HepG2 (cell line): ENCODE data around the gene HNRNPUL1. TPM values are rescaled to one million over a fixed set of nuclear protein-coding genes. Genes with fewer than 3 reads are reported as not detected.
A peak's percentile ranks its signal among the peaks of the same experiment; 100 is the strongest.

Experiments
- FLYWCH1 ChIP-seq: sonication (generic); formaldehyde crosslinking; IDR thresholded peaks from 2 replicates; pipeline ENCODE4 v1.8.1; 2023; ENCODE audit warnings: mild to moderate bottlenecking, missing genetic modification reagents
- GABPA ChIP-seq, 2 experiments: IDR thresholded peaks; 2 replicates each; pipeline ENCODE4 v1.6.1; 2011 to 2016; ENCODE audit warnings: low read depth in 2 of 2, low read length in 1 of 2, missing biosample characterization in 1 of 2, missing genetic modification characterization in 1 of 2
- IKZF5 ChIP-seq: IDR thresholded peaks from 2 replicates; pipeline ENCODE4 v1.6.1; 2018; ENCODE audit warnings: missing genetic modification reagents, mild to moderate bottlenecking, missing compliant biosample characterization
- NR2F6 ChIP-seq, 2 experiments: IDR thresholded peaks; 2 replicates each; pipeline ENCODE4 v1.6.1; 2016; ENCODE audit warnings: antibody characterized with exemption in 1 of 2, mild to moderate bottlenecking in 1 of 2
- SAP130 ChIP-seq: IDR thresholded peaks from 2 replicates; pipeline ENCODE4 v1.6.1; 2016; ENCODE audit warnings: low read depth
- SRY ChIP-seq: sonication (generic); formaldehyde crosslinking; IDR thresholded peaks from 2 replicates; pipeline ENCODE4 v1.8.0; 2022; ENCODE audit warnings: mild to moderate bottlenecking, missing genetic modification reagents
- SSRP1 ChIP-seq: IDR thresholded peaks from 2 replicates; pipeline ENCODE4 v1.6.1; 2016; ENCODE audit warnings: control low read depth
- STAG1 ChIP-seq: sonication (generic); formaldehyde crosslinking; IDR thresholded peaks from 2 replicates; pipeline ENCODE4 v1.4.0; 2020; ENCODE audit warnings: missing genetic modification reagents
- TARDBP ChIP-seq: sonication (generic); formaldehyde crosslinking; IDR thresholded peaks from 2 replicates; pipeline ENCODE4 v1.8.0; 2022; ENCODE audit warnings: mild to moderate bottlenecking, missing genetic modification reagents
- ZBTB8A ChIP-seq: sonication (generic); formaldehyde crosslinking; IDR thresholded peaks from 2 replicates; pipeline ENCODE4 v1.4.0; 2020; ENCODE audit warnings: mild to moderate bottlenecking, low read depth, missing genetic modification reagents, borderline replicate concordance
- ZNF136 ChIP-seq: sonication (generic); formaldehyde crosslinking; IDR thresholded peaks from 2 replicates; pipeline ENCODE4 v1.8.1; 2022; ENCODE audit warnings: low read depth, mild to moderate bottlenecking, moderate library complexity, missing genetic modification reagents
- ZNF432 ChIP-seq: sonication (generic); formaldehyde crosslinking; IDR thresholded peaks from 2 replicates; pipeline ENCODE4 v1.5.0; 2020; ENCODE audit warnings: missing genetic modification reagents, mild to moderate bottlenecking, borderline replicate concordance
- ZNF510 ChIP-seq: sonication (generic); formaldehyde crosslinking; IDR thresholded peaks from 2 replicates; pipeline ENCODE4 v1.4.0; 2020; ENCODE audit warnings: low read depth, mild to moderate bottlenecking, missing genetic modification reagents
- ZNF567 ChIP-seq: sonication (generic); formaldehyde crosslinking; IDR thresholded peaks from 2 replicates; pipeline ENCODE4 v1.8.1; 2023; ENCODE audit warnings: mild to moderate bottlenecking, missing genetic modification reagents, borderline replicate concordance
- ZNF616 ChIP-seq: sonication (generic); formaldehyde crosslinking; IDR thresholded peaks from 2 replicates; pipeline ENCODE4 v1.5.0; 2020; ENCODE audit warnings: low read depth, mild to moderate bottlenecking, missing genetic modification reagents
- polyA plus RNA-seq, 8 experiments: library from polyadenylated mRNA; depleted of rRNA in 3 of 8; stranded (reverse) in 7 of 8; unstranded in 1 of 8; fragments of >200 nt; fragmentation: Illumina TruSeq in 4 of 8; extraction: Trizol in 4 of 8; gene quantifications; 2 replicates each; pipeline versions ENCODE4 v1.2.1 to v1.2.3, GENCODE V29; 2011 to 2016; ENCODE audit warnings: low read depth in 4 of 8, missing spikeins in 1 of 8, mixed read lengths in 1 of 8; ENCODE audit not compliant: insufficient read depth in 1 of 8
- total RNA-seq, 5 experiments: library from RNA; depleted of rRNA; stranded (reverse); fragments of >200 nt; fragmentation: Illumina TruSeq; extraction: Trizol; gene quantifications; 2 replicates each; pipeline ENCODE4 v1.2.3, GENCODE V29; 2016; ENCODE audit warnings: low read depth in 1 of 5
- TF ChIP-seq, protein P1 (sequence below): IDR thresholded peaks from 2 replicates; pipeline ENCODE4 v1.6.1; 2016; ENCODE audit warnings: missing genetic modification reagents, missing compliant biosample characterization
- TF ChIP-seq, protein P2 (sequence below): sonication (generic); formaldehyde crosslinking; IDR thresholded peaks from 2 replicates; pipeline ENCODE4 v1.9.0; 2021; ENCODE audit warnings: missing genetic modification reagents, borderline replicate concordance
- TF ChIP-seq, protein P3 (sequence below): sonication (generic); formaldehyde crosslinking; IDR thresholded peaks from 2 replicates; pipeline ENCODE4 v1.4.0; 2020; ENCODE audit warnings: mild to moderate bottlenecking, missing genetic modification reagents
- TF ChIP-seq, protein P4 (sequence below): sonication (generic); formaldehyde crosslinking; IDR thresholded peaks from 2 replicates; pipeline ENCODE4 v1.8.0; 2022; ENCODE audit warnings: mild to moderate bottlenecking, missing genetic modification reagents, moderate library complexity

The HNRNPUL1 gene
- total and polyA plus RNA-seq, 2 of the 13 experiments (the other 11 are each of a cell fraction or from before 2014, with no cell fraction given), result 30.9 to 81.7 TPM

DNA sequence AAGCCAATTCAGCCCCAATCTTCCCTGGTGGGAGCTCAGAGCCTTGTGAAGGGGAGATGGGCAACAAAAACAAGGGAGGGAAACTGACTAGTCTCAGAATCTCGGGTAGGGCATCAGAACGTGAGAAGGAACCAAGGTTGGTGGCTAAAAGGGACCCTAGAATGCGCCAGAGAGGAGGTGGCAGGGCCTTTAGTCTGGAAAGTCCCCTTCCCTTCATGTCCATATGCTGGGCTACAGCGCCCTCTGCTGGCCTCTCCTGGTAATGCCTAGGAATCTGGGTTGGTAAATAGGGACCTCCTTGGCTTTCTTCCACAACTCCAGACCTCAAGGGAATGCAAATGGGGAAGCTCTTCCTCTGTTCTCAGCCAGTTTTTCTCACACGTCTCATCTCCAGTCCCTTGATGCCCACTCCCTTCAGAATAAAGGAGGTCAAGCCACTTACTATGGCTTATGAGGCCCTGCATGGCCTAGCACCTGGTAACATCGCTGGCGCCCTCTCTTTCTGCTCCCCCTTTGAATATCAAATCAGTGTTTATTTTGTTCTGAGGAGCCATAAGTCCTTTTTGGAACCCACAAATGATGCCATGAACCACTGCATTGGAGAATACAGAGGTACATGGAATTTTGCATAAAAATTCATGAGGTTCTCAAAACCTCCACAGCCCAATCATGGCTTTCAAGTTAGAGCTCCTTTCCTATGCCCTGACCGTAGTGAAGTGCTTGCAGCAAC is 44.4 kb downstream of the HNRNPUL1 start (continued):
- TF ChIP-seq GABPA (IDR thresholded peaks at IDR 0.05; ENCODE audit: low read depth, low read length) (no peak), GABPA (CRISPR knock-in tag; IDR thresholded peaks at IDR 0.05; ENCODE audit: low read depth) (no peak), SAP130 (peak; percentile 58), FLYWCH1 (no peak), TARDBP (no peak), NR2F6 (IDR thresholded peaks at IDR 0.05) (no peak), NR2F6 (CRISPR knock-in tag; IDR thresholded peaks at IDR 0.05) (0 out of 2 replicates have a peak, but pooled peaks have one; percentile 10), ZNF616 (CRISPR knock-in tag) (no peak), SRY (0 out of 2 replicates have a peak, but pooled peaks have one; percentile 47), ZNF510 (CRISPR knock-in tag) (0 out of 2 replicates have a peak, but pooled peaks have one; percentile 35), SSRP1 (CRISPR knock-in tag) (peak; percentile 58; the same call in 1 of the 2 replicates), ZBTB8A (0 out of 2 replicates have a peak, but pooled peaks have one; percentile 34), ZNF567 (no peak), STAG1 (peak; percentile 73), ZNF136 (CRISPR knock-in tag) (no peak), ZNF432 (CRISPR knock-in tag) (no peak), IKZF5 (CRISPR knock-in tag) (no peak)
- TF ChIP-seq, protein P1, sequence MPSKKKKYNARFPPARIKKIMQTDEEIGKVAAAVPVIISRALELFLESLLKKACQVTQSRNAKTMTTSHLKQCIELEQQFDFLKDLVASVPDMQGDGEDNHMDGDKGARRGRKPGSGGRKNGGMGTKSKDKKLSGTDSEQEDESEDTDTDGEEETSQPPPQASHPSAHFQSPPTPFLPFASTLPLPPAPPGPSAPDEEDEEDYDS (CRISPR knock-in tag), result 0 out of 2 replicates have a peak, but pooled peaks have one; percentile 2
- TF ChIP-seq, protein P2, sequence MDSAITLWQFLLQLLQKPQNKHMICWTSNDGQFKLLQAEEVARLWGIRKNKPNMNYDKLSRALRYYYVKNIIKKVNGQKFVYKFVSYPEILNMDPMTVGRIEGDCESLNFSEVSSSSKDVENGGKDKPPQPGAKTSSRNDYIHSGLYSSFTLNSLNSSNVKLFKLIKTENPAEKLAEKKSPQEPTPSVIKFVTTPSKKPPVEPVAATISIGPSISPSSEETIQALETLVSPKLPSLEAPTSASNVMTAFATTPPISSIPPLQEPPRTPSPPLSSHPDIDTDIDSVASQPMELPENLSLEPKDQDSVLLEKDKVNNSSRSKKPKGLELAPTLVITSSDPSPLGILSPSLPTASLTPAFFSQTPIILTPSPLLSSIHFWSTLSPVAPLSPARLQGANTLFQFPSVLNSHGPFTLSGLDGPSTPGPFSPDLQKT (CRISPR knock-in tag), result no peak
- TF ChIP-seq, protein P3, sequence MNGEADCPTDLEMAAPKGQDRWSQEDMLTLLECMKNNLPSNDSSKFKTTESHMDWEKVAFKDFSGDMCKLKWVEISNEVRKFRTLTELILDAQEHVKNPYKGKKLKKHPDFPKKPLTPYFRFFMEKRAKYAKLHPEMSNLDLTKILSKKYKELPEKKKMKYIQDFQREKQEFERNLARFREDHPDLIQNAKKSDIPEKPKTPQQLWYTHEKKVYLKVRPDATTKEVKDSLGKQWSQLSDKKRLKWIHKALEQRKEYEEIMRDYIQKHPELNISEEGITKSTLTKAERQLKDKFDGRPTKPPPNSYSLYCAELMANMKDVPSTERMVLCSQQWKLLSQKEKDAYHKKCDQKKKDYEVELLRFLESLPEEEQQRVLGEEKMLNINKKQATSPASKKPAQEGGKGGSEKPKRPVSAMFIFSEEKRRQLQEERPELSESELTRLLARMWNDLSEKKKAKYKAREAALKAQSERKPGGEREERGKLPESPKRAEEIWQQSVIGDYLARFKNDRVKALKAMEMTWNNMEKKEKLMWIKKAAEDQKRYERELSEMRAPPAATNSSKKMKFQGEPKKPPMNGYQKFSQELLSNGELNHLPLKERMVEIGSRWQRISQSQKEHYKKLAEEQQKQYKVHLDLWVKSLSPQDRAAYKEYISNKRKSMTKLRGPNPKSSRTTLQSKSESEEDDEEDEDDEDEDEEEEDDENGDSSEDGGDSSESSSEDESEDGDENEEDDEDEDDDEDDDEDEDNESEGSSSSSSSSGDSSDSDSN (CRISPR knock-in tag), result 0 out of 2 replicates have a peak, but pooled peaks have one; percentile 22
- TF ChIP-seq, protein P4, sequence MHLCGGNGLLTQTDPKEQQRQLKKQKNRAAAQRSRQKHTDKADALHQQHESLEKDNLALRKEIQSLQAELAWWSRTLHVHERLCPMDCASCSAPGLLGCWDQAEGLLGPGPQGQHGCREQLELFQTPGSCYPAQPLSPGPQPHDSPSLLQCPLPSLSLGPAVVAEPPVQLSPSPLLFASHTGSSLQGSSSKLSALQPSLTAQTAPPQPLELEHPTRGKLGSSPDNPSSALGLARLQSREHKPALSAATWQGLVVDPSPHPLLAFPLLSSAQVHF (CRISPR knock-in tag), result no peak
